SK-N-SH treated with all-trans-retinoic acid at 6 μM for 48 hours (cell line): ENCODE data around the gene VCL.

Source experiments
- ARNTL ChIP-seq: fragments of 450-650 bp; formaldehyde crosslinking; IDR thresholded peaks from 2 replicates; pipeline ENCODE4 v1.5.0; 2020; ENCODE audit warnings: low read depth, mild to moderate bottlenecking, moderate library complexity, borderline replicate concordance
- ESRRG ChIP-seq: fragments of 250-450 bp; sonication (Bioruptor Pico); IDR thresholded peaks from 2 replicates; pipeline ENCODE4 v1.6.1; 2021; ENCODE audit warnings: mild to moderate bottlenecking
- PATZ1 ChIP-seq: fragments of 250-450 bp; sonication (Bioruptor Pico); IDR thresholded peaks from 2 replicates; pipeline ENCODE4 v1.8.0; 2020; ENCODE audit warnings: mild to moderate bottlenecking, moderate library complexity, borderline replicate concordance
- PPARA ChIP-seq: fragments of 250-450 bp; sonication (Bioruptor Pico); IDR thresholded peaks from 2 replicates; pipeline ENCODE4 v1.5.0; 2020; ENCODE audit warnings: mild to moderate bottlenecking, borderline replicate concordance
- RARB ChIP-seq: fragments of 250-450 bp; sonication (Bioruptor Pico); IDR thresholded peaks from 2 replicates; pipeline ENCODE4 v1.8.0; 2021; ENCODE audit warnings: mild to moderate bottlenecking, moderate library complexity
- TCF4 ChIP-seq: fragments of 250-450 bp; sonication (Bioruptor Pico); IDR thresholded peaks from 2 replicates; pipeline ENCODE4 v1.8.0; 2021; ENCODE audit warnings: mild to moderate bottlenecking, moderate library complexity, borderline replicate concordance
- TOX ChIP-seq: fragments of 250-450 bp; sonication (Bioruptor Pico); IDR thresholded peaks from 2 replicates; pipeline ENCODE4 v1.8.0; 2021; ENCODE audit warnings: mild to moderate bottlenecking, moderate library complexity, borderline replicate concordance
- ZC3H10 ChIP-seq: fragments of 250-450 bp; sonication (Bioruptor Pico); IDR thresholded peaks from 2 replicates; pipeline ENCODE4 v1.5.1; 2021; ENCODE audit warnings: mild to moderate bottlenecking, moderate library complexity
- ZFP3 ChIP-seq: fragments of 250-450 bp; sonication (Bioruptor Pico); IDR thresholded peaks from 2 replicates; pipeline ENCODE4 v1.5.0; 2020; ENCODE audit warnings: mild to moderate bottlenecking, moderate library complexity
- ZFP30 ChIP-seq: fragments of 450-650 bp; formaldehyde crosslinking; IDR thresholded peaks from 2 replicates; pipeline ENCODE4 v1.5.0; 2022; ENCODE audit warnings: mild to moderate bottlenecking, moderate library complexity
- ZNF565 ChIP-seq: fragments of 450-650 bp; formaldehyde crosslinking; conservative IDR thresholded peaks from 2 replicates; pipeline ENCODE4 v1.5.0; 2020; ENCODE audit warnings: low read depth, mild to moderate bottlenecking, moderate library complexity
- ZNF70 ChIP-seq: fragments of 450-650 bp; formaldehyde crosslinking; IDR thresholded peaks from 2 replicates; pipeline ENCODE4 v1.5.0; 2020; ENCODE audit warnings: mild to moderate bottlenecking, moderate library complexity

GRCh38 chr10:74160013-74160412 is 162.1 kb downstream of the VCL start:
- TF ChIP-seq ZFP3 (CRISPR knock-in tag) (no peak), ZC3H10 (CRISPR knock-in tag) (no peak), TCF4 (no peak), ARNTL (CRISPR knock-in tag) (no peak), ESRRG (CRISPR knock-in tag) (no peak), ZNF70 (CRISPR knock-in tag) (no peak), PATZ1 (no peak), ZFP30 (CRISPR knock-in tag) (no peak), PPARA (CRISPR knock-in tag) (no peak), TOX (no peak), ZNF565 (CRISPR knock-in tag) (no peak), RARB (CRISPR knock-in tag) (no peak)
